ENCODE measurements around the gene TOM1L1.
"Not testable (repeated sequence)": the region's sequence is repeated elsewhere in the genome, so short reads cannot be mapped to it uniquely, and the experiment has no call there.

TOM1L1 gene, protein sequence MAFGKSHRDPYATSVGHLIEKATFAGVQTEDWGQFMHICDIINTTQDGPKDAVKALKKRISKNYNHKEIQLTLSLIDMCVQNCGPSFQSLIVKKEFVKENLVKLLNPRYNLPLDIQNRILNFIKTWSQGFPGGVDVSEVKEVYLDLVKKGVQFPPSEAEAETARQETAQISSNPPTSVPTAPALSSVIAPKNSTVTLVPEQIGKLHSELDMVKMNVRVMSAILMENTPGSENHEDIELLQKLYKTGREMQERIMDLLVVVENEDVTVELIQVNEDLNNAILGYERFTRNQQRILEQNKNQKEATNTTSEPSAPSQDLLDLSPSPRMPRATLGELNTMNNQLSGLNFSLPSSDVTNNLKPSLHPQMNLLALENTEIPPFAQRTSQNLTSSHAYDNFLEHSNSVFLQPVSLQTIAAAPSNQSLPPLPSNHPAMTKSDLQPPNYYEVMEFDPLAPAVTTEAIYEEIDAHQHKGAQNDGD

DNA sequence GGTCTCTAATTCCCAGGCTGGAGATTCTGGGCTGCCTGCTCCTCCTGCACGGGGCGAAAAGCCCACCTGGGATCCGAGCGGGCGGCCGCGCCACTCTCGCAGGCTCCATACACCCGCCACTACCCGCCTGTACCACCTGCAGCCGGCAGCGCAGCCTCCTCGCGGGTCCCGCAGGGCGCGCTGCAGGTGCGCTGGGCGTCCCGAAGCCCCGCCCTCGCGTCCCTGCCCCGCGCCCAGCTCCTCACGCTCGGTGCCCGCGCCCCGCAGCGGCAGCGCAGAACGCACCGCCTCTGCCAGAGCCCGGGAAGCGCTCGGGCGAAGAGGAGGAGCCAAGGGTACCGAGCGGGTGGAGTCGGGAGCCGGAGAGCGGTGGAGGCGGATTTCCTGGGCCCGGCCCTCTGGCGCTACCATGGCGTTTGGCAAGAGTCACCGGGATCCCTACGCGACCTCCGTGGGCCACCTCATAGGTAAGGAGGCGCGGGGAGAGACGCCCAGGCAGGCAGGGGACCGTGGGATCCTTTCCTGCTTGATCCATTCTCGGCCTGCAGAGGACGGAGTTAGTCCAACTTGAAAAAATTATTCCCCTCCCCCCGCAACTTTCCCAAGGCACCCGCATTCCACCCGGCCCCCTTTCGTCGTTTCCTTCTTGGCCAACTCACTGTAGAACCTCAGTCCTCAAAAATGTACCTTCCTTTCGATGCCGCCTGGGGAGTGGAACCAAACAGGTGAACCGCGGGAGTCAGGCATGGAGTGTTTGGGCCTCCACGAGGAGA lies at the start of gene TOM1L1:
Gene TOM1L1 (plus strand): TSS at position 396 of the 773 bp plus-strand sequence. CDS start 14 bp downstream, at position 410.
- peak; percentile 2 for DNase-seq

DNA sequence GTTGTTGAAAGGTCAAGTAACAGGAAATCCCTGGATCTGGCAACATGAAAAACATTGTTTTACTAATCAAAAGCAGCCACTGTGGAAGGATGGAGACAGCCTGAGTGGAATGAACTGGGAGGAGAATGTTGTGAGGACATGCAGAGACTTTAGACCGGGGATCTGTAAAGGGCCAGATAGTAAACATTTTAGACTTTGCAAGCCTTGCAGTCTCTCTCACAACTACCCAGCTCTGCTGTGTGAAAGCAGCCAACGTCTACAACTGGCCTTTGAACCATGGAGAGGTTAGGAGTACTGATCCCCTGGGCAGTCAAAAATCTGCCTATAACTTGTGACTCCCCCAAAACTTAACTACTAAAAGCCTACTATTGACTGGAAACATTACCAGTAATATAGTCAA lies 41.5 kb upstream of the TOM1L1 start:
- no peak for DNase-seq

DNA sequence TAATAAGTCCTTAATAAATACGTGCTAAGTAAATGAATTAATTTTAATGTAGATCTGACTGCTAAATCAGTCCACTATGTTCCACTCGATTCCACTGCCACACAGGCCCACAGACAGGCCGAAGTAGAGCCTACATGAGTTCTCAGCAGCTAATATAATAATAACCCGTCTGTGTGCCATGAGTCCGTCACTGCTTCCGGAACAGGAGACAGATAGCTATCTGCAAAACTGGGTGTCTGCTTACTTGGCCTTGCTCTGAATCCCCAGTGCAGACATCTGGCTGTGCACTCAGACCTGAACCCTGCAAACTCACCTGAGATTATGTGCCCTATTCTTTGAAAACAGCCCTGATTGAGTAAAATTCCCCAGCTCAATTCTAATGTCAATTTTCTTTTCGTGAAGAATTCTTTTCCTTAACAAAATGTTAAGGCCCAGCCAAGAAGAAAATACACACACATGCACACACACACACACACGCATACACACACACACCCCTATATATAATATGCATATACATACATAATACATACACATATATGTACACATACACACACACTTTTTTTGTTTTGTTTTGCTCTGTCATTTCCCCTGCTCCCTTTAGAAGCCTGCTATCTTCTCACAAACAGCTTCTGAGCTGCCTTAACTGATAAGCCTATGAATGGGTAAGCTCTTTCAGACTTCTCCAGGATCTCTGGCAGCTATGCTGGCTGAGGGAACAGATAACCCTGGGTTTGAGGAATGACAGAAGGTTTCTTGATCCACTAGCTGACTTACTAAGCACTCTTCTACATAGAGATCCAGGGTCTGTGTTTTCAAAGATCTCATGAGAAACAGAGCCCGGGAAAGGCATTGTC lies 39.8 kb upstream of the TOM1L1 start:
- DNase-seq = no peak

DNA sequence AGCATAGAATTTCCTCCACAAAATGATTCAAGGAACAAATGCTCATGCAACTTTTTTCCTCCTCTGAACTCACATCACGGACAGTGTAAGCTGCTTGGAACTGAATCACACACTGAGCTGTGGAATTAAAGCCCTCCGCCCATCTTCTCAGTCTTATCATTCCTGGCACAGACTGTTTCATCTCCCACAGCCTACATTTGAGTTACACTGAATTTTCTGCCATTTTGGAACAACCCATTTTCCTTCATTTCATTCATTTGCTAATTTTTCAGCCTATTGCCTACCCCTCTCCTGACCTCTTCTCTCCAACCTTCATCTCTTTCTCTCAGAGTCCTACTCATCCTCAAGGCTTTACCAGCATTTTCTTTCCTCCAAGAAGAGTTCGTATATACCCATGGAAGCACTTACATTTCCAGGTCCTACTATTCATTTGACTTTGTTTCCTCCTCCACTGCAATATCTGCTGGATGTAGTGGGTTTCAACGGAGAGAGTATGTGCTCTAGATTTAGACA lies 39.1 kb upstream of the TOM1L1 start:
- DNase-seq = no peak

DNA sequence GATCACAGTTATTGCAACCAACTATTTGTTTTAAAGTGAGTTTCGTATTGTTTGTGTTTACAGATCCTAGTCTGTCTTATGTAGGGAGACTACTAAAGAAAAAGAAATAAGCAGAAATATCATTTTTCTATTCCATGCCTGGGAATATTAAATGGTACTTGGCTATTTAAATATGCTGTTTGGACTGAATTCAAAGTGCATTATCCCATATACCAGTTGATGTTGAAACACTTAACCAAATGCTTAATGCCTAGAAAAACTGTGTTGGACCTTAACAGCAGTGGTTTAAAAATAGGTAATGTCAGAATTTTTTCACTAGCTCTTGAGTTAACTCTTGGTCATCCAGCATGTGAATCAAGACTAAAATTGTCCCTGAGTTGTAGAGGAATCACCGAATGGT lies 37.5 kb upstream of the TOM1L1 start:
- no peak for DNase-seq

DNA sequence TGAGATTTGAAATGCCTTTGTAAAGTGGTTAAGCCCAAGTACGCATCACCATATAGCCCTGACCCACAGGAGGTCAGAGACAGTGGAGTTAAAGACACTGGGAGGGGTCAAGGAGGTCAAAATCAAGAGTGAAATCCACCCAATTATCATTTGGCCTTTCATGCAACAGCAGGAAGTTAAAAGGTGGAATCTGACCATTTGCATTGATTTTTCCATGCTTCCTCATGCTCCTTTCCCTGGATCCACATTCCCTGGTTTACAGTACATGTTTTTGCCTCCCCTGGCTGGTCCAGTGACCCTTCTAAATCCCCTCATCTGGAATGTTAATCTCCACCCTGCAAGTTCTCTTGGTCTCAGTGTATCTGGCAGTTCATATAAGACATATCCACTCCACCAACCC lies 36.6 kb upstream of the TOM1L1 start:
- DNase-seq = no peak

DNA sequence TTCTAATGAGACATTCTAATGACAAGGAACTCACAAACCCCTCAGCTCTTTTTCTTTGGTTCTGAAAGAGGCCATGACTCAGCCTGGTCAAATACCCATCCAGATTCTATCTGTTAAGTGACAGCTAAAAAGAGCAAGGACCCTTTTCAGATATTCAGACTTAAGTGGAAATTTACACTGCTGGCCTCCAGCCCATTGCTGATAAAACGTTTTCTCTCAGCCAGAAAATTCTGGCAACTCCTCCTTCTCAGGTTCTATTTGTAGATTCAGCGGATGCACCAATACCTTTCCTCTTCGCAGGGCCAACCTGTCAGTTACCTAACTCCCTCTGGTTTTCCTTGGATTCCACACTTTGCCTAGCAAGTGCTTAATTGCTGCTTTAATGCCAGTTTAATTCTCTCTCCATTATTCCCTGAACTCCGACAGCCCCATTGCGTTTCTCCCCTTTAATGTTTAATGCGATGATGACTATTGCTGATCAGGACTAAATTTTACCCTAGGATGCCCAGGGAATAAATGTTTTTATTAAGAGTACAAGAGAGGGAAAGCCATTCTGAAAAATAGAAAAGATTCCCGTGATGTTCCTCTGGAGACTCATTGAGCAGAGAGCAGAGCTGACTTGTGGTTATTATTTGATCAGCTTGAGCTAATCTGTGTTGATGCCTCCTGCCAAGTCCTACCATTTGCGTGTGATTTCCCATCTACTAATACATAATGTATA lies 35.9 kb upstream of the TOM1L1 start:
- DNase-seq = no peak

DNA sequence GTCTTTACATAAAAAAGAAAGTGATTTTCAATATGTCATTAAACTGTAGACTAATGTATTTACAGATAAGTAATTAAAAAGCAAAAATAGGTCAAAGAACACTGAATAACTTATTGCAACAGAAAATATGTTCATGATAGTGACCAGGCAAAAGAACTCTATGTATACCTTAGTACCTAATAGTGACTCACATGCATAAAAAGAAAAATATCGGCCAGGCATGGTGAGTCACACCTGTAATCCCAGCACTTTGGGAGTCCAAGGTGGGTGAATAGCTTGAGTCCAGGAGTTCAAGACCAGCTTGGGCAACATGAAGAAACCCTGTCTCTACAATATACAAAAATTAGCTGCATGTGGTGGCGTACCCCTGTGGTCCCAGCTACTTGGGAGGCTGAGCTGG lies 33.0 kb upstream of the TOM1L1 start:
- no peak for DNase-seq

DNA sequence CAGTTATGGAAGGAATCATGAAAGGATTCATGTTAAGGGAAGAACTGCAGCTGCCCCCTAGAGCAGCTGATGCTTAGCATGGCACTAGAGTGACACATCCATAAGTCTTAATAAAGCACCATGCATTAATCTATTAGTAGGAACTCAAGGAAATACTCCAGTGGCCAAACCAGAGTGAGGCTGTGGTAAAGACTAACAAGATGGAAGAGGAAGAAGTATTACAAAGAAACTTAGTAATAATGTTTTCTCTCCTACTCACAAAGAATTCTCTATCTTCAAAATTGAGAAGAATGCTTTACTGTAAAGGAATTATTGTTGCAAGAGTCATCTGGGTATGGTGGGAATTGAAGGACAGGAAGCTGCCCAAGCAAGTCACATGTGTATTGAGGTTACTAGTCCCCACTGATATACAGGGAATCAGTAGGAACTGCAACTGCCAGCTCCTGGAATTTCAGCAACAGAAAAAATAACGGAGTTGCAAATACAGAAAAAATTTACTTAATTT lies 29.9 kb upstream of the TOM1L1 start:
- no peak for DNase-seq

DNA sequence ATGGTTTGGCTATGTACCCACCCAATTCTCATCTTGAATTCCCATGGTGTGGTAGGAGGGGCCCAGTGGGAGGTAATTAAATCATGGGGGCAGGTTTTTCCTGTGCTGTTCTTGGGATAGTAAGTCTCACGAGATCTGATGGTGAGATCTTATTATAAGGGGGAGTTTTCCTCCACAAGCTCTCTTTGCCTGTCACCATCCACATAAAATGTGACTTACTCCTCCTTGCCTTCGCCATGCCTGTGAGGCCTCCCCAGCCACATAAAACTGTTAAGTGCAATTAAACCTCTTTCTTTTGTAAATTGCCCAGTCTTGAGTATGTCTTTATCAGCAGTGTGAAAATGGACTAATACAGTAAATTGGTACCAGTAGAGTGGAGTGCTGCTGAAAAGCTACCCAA lies 24.7 kb upstream of the TOM1L1 start:
- not testable (repeated sequence) for DNase-seq

DNA sequence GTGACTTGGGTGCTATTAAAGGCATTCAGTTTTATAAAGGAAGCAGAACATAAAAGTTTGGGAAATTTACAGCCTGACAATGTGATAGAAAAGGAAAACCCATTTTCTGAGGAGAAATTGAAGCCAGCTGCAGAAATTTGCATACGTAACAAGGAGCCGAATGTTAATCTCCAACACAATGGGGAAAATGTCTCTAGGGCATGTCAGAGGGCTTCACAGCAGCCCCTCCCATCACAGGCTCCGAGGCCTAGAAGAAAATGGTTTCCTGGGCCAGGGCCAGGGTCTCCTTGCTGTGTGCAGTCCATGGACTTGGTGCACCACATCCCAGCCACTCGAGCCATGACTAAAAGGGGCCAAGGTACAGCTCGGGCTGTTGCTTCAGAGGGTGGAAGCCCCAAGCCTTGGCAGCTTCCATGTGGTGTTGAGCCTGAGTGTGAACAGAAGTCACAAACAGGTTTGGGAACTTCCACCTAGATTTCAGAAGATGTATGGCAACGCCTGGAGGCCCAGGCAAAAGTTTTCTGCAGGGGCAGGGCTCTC lies 23.9 kb upstream of the TOM1L1 start:
- DNase-seq = no peak

DNA sequence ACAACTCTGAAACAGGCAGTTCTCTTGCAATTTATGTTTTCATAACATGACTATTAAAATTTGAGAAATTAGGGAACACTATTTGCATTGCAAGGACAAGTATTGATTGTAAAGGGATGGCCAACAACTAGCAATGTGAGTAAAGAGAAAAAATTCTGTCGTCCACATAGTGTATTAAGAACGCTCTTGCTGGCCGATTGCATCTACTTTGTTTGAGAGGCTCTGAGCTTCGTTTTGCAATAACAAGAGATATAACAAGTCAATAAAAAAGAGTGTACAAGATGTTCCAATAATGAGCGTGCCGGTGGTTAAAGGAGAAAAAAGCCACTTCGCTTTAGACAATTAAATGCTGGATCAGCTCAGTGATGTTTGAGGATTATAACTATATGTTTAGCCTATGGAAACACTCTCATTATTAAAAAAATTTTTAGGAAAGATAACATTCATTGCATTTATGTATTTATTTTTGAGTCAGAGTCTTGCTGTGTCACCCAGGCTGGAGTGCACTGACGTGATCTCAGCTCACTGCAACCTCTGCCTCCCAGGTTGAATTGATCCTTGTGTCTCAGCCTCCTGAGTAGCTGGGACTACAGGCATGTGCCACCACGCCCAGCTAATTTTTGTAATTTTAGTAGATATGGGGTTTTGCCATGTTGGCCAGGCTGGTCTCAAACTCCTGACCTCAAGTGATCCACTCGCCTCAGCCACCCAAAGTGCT lies 19.2 kb upstream of the TOM1L1 start:
- DNase-seq = no peak

DNA sequence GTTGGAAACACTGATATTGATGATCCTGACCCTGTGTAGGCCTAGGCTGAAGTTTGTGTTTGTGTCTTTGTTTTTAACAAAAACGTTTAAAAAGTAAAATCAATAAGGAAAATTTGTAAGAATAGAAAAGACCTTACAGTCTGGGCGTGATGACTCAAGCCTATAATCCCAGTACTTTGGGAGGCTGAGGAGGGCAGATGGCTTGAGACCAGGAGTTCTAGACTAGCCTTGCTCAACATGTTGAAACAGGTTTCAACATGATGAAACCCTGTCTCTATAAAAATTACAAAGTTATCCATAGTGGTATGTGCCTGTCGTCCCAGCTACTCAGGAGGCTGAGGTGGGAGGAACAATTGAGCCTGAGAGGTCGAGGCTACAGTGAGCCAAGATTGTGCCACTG lies 18.3 kb upstream of the TOM1L1 start:
- no peak for DNase-seq

DNA sequence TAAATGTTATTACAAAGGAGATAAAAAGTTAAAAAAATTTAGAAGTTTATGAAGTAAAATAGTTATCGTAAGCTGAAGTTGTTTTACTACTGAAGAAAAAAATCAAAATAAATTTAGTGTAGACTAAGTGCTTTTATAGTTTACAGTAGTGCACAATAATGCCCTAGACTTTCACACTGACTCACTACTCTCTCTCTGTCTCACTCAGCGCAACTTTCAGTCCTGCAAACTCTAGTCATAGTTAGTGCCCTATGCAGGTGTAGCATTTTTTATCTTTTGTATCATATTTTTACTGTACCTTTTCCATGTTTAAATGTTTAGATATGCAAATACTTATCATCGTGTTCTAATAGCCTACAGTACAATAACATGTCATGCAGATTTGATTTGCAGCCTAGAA lies 17.7 kb upstream of the TOM1L1 start:
- no peak for DNase-seq

DNA sequence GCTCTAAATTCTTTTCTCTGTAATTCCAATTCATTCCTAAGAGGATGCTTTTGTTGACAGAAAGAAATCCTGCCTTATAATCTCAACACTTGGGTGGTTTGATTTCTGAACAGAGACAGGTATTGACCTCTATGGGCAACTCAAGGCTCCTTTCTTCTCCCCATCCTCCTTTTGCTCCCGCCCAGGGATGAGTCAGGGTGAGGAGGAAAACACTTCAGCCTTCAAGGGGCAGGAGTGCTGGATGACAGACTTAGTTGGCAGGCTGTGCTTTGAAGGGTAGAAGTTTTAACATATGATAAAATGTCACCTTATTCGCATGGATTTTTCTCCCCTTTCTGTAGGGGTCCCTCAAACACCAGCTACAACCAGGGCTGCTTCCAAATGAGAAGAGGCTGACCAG lies 16.7 kb upstream of the TOM1L1 start:
- DNase-seq = no peak

DNA sequence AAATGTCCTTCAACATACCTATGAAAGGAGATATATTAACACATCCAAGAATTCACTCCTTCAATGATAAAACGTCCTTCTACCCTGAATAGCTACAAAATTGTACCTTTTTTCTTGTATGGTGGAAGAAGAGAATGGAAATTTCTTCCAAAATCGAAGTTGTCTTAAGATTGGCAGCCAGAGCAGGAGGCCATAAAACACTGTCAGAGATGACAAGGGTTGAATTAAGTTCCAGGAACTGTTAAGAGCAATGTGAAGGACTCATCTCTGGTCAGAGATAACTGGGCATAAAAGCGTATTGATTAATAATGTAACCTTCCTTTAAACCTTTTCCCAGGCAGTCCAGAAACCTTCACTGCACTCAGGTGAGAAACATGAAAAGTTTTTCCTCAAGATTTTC lies 12.9 kb upstream of the TOM1L1 start:
- no peak for DNase-seq

DNA sequence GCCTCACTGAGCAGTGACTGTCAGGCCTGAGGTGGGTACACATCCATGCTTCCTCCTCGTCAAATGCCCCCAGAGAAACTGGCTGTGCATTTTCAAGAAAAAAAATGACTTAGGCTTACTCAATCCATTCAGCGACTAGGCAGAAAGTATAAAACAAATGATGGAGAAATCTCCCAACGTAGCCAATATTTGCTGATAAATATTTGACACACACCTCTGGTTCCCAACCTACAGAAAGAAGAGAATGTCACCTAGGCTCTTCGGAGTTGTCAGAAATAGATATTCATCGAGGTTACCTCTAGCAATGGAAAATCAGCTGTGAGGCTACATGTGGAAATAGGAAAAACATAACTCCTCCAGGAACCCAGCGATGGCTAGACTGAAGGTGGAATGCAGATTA lies 12.4 kb upstream of the TOM1L1 start:
- no peak for DNase-seq

DNA sequence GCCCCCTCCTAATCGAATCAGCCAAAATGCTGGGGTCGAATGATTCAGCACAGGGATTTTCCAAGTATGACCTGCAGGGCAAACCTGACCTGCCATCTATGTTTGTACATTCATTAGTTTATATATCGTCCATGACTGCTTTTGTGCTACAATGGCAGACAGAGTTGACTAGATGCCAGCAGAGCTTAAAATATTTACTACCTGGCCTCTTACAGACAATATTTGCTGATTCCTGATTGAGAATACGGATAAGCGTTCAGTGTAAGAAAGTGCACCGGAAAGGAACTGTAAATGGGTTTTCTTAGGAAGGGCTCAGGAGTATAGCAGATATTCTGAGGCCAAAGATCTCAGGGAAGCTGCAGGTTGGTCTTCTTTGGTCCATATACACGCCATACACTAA lies 11.7 kb upstream of the TOM1L1 start:
- DNase-seq = no peak

DNA sequence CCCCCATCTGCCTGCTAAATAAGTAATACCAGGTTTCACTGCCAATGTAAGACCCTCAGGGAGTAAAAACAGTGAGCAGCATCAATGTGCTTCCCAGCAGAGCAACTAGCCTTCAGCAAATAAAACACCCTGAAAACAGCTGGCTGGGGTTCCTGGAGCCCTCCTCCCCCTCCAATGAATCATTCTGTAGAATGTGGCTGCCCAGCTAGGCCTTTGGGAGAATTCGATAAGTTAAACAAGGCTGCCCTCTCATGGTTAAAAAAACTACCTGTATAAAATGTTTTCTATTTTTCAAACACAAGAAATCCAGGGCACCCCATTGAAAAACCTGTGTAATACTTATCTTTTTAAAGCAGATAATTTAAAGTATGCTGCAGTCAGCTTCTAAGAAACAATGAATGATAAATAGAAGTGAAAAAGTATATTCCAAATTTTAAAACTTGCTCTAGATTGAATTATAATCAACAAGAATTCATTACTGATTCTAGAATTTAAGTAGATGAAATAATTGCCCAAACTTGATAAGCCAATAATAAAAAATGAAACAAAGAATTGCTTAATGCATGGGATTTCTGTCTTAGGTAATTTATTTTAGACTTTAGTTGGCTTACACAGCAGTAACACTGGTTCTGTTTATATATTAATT lies 9.4 kb upstream of the TOM1L1 start:
- DNase-seq = no peak

DNA sequence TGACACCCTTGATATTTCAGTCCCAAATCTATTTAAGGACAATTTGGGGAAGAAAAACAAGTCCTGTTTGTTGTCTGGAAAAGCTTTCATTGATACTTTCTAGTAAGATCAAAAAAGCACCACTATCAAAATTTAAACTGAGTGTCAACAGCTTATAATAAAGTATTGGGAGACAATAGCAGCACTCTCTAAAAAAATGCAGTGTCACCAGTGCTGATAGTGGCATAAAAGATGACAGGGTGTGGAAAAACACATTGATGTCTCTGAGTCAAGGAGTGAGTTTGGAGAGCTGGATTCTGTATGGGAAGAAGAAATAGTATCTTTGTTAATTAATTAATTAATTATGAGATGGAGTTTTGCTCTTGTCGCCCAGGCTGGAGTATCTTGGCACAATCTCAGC lies 8.3 kb upstream of the TOM1L1 start:
- no peak for DNase-seq

DNA sequence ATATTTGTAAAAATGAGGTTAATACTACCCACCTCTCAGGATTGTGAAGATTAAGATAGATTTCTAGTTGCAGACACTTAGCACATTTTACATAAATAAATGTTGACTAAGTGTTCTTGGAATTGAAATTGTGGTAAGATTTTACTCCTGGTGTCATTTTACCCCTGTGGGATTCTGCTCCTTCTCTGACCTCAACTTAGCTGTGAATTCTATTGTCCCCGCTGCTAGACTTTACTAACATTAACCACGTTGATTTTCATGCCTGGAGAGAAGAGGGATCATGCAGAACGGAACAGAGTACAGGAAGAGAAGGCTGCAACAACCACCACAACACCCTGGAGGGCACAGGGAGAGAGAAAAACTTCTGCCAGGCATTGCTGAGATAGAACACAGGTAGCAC lies 2.1 kb upstream of the TOM1L1 start:
- no peak for DNase-seq

All from CD4-positive, alpha-beta T cell treated with Interleukin-12 subunit alpha and Interleukin-12 subunit beta, for 1 hour (primary cell).